HG02571 (cell line): ENCODE measurements around the gene SAP30BP.

Experiments used
- ATAC-seq: cut with Tn5 transposase; IDR thresholded peaks from one replicate; pipeline ENCODE4 v1.9.1; 2021; ENCODE audit warnings: mild to moderate bottlenecking, moderate library complexity; ENCODE audit not compliant: unreplicated experiment

SAP30BP gene

GRCh38 chr17:75706042-75706728 lies 39.0 kb downstream of the SAP30BP start:
- ATAC-seq, result no peak

- no peak for ATAC-seq
Measured at GRCh38 chr17:75707079-75707571, 40.0 kb downstream of the SAP30BP start.

DNA sequence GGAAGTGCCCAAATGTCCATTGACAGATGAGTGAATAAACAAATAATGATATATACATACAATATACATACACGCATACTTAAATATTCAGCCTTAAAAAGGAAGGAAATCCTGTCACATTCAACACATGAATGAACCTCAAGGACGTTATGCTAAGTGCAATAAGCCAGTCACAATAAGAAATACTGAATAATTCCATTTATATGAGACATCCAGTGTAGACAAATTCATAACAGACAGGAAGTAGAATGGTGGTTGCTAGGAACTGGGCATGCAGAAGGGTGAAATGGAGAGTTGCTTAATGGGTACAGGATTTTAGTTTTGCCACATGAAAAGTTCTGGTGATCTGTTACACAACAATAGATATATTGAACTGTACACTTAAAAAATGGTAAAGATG lies 45.3 kb downstream of the SAP30BP start:
- ATAC-seq, result no peak

- no peak for ATAC-seq
Measured at GRCh38 chr17:75719732-75720131, 52.6 kb downstream of the SAP30BP start.

- ATAC-seq, result no peak
Measured at GRCh38 chr17:75720656-75721462, 53.7 kb downstream of the SAP30BP start, which contains the start of gene ITGB4. TSS of gene ITGB4 (plus strand) at chr17:75721459. CDS start at chr17:75724704, 3,245 bp downstream.

DNA sequence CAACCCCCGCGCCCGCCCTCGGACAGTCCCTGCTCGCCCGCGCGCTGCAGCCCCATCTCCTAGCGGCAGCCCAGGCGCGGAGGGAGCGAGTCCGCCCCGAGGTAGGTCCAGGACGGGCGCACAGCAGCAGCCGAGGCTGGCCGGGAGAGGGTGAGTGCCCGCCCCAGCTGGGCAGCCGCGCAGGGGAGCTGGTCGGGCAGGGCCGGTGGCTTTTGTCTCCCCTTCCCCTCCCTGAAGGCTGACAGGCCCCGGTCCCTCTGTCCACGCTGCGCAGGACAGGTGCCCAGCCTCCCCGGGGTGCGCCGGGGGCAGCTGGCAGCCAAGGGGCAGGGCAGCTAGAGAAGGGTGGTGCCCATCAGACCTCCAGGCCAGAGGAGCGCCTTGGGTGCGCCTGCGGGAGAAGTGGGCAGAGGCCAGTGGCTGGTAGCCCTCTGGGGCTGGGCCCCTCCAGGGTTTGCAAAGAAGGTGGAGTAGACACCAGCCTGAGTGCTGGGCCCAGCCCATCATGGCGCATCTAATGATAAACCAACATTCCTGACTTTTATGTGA lies 54.4 kb downstream of the SAP30BP start:
- no peak for ATAC-seq

DNA sequence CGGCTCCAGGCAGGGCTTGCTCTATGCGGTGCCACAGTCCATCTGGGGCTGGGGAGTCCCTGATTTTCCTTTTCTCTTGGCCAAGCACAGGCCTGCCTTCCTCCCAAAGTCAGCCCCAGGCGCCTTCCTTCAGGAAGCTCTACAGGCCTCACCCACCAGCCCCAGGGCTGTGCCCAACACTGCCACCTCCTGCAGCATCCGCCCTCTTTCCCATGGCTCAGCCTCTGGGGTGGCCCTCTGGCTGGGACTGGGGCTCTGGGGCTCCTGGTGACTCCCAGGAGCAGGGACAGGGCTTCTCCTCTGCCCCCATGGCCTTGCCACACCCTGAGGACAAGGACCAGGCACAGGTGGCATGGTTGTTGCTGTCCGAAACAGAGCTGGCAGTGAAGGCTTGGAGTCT lies 54.9 kb downstream of the SAP30BP start:
- no peak for ATAC-seq

- no peak for ATAC-seq
Measured at GRCh38 chr17:75722542-75723095, 55.5 kb downstream of the SAP30BP start.

DNA sequence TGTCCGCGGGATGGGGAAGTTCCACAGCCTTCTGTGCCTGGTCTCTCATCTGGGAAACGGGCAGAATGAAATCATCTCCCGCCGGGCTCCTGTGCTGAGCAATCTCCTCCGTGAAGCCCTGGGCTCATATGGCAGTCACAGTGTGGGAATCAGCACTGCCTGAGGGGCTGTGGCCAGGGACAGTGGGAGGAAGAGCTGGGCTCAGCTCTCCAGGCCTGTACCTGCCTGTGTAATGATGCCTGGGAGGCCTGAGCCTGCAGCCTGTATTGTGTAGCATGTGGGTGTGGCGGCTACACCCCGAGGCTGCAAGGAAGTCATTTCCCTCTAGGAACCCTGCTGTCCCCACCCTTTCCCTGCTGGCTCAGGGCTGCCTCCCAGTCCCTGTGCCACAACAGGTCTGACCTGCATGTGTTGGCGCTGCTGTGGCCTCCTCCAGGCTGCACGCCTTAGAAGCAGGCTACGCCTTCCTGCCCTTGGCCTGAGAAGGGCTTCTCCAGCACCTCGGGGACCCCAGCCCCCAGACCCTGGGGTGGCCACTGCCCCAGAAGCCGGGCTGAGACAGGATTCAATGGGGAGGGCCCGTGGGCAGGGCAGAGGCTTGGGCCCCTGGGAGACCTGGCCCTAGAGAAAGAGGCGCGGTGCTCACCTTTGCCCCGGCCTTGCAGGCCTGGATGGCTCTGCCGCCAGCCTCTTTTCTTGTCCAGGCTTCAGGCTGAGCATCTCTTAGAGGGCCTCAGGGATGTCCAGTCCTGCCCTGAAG lies 56.2 kb downstream of the SAP30BP start:
- no peak for ATAC-seq

- ATAC-seq, result no peak
Measured at GRCh38 chr17:75724016-75725003, 57.2 kb downstream of the SAP30BP start.

DNA sequence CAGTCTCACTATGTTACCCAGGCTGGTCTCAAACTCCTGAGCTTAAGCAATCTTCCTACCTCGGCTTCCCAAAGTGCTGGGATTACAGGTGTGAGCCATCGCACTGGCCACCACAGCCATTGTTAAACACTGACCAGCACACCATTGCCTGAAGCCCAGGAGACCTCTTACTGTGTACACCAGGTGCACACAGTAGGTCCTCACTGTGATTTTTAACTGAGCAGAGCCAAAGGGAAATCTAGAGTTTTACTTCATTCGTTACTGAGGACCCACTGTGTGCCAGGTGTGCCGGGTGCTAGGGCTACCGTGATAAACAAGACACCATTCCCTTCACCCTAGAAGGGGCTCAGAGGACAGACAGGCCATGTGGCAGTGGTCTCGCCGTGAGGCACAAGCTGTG lies 58.4 kb downstream of the SAP30BP start:
- ATAC-seq, result no peak

GRCh38 chr17:75727391-75727790 lies 60.3 kb downstream of the SAP30BP start:
- no peak for ATAC-seq

GRCh38 chr17:75729351-75729750 lies 62.2 kb downstream of the SAP30BP start:
- ATAC-seq, result no peak

GRCh38 chr17:75730065-75730464 lies 62.9 kb downstream of the SAP30BP start:
- no peak for ATAC-seq

DNA sequence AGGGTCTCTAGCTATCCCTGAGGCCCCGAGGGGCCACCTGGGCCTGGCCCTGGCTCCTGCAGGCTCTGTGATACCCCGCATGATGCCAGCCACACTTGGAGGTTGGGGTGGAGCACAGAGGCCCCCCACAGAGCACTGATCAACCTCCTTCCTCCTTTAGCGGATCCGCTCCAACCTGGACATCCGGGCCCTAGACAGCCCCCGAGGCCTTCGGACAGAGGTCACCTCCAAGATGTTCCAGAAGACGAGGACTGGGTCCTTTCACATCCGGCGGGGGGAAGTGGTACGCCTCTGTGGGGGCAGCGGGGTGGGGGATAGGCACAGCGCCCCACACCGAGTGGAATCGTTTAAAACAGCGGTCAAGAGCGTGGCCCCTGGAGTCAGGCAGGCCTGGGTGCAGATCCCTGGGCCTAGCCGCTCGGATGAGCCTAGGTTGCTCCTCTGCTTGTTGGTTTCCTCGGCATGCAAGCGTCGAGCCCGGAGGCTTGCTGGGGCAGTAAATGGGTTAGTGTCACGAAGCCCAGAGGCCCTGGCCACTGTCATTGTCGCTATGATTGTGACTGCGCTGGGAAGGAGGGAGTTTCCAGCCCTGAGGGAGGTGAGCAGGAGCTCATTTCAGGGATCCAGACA lies 64.1 kb downstream of the SAP30BP start:
- ATAC-seq, result no peak

- ATAC-seq, result no peak
Measured at GRCh38 chr17:75731716-75732498, 64.8 kb downstream of the SAP30BP start.

DNA sequence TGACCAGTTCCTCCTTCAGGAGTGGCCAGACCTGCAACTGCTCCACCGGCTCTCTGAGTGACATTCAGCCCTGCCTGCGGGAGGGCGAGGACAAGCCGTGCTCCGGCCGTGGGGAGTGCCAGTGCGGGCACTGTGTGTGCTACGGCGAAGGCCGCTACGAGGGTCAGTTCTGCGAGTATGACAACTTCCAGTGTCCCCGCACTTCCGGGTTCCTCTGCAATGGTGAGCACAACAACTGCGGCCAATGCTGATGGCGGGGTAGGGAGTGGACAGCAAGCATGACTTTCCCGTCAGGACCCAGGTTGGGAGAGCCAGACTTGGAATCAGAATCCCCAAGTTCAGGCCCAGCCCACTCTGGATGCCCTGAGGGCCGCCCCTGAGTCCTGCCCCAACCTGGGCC lies 66.3 kb downstream of the SAP30BP start:
- no peak for ATAC-seq

- ATAC-seq, result no peak
Measured at GRCh38 chr17:75734674-75735294, 67.6 kb downstream of the SAP30BP start.
